GM12892 (cell line): ENCODE data around the gene DLG2.

Experiments used
- POLR2A ChIP-seq: IDR thresholded peaks from 2 replicates; pipeline ENCODE4 v1.6.1; 2011; ENCODE audit warnings: low read depth, low read length, control low read depth
- TAF1 ChIP-seq: IDR thresholded peaks from 2 replicates; pipeline ENCODE4 v1.6.1; 2011; ENCODE audit warnings: low read depth, mild to moderate bottlenecking, control low read depth, low read length, borderline replicate concordance

DNA sequence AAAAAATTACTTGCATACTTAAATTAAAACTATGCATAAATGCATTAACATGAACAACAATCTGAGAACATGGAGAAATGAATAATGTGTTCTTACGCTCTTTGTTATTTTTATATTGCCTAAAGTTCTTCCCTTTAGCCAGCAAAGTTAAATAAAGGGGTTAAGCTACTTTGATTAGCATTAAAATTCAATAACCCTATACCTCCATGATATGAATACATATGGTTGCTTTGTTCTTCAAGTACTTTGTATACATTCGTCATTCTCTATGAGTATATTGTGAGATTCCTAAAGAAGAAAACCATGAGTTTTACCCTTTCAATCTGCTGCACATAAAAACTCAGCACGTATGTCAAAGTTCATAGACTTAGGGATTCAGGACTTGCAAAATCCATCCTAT lies 578.3 kb downstream of the DLG2 start:
- TF ChIP-seq POLR2A = no peak
- TF ChIP-seq TAF1 = no peak
